ENCODE data around the gene GAL3ST2.
"Not testable (repeated sequence)": the region's sequence is repeated elsewhere in the genome, so short reads cannot be mapped to it uniquely, and the experiment has no call there.

Gene GAL3ST2

DNA sequence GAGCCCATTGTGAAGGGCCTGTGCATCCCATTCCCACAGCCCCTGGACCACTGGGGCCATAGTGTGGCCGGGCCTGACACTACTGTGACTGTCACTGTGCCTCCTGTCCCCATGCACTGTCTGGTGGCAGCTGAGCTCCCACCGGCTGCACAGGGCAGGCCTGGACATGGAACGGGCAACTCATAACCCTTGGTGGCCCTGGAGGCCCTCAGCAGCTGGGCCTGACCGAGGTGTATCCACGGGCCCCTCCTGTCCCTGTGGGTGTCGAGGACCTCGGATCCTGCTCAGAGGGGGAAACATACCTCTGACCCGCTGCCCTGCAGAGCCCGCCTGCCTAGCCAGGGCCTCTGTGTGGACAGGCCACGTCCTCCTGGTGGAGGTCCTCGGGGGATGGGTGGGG is 7.8 kb upstream of the GAL3ST2 start:
- no peak for DNase-seq (ENCODE audit: low read depth)

DNA sequence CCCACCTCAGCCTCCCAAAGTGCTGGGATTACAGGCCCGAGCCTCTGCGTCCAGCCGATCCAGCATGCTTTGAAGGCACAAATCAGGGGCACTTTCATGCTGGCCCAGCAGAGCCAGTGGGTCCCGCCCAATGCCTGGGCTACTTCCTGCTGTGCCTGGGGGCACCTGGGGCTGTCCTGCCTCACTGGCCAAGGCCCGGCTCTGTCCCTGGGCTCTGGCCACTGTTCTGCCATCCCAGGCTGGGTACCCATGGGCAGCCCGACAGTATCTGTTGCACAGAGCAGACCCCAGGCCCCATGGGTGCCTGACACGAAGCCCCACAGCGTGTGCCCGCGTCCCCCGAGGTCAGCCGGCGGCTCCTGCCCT is 6.8 kb upstream of the GAL3ST2 start:
- DNase-seq (ENCODE audit: low read depth) = no peak

- no peak for DNase-seq (ENCODE audit: low read depth)
Observed at GRCh38 chr2:241770185-241770935, 6.3 kb upstream of the GAL3ST2 start.

GRCh38 chr2:241770936-241771285 is 5.7 kb upstream of the GAL3ST2 start:
- DNase-seq (ENCODE audit: low read depth) = no peak

DNA sequence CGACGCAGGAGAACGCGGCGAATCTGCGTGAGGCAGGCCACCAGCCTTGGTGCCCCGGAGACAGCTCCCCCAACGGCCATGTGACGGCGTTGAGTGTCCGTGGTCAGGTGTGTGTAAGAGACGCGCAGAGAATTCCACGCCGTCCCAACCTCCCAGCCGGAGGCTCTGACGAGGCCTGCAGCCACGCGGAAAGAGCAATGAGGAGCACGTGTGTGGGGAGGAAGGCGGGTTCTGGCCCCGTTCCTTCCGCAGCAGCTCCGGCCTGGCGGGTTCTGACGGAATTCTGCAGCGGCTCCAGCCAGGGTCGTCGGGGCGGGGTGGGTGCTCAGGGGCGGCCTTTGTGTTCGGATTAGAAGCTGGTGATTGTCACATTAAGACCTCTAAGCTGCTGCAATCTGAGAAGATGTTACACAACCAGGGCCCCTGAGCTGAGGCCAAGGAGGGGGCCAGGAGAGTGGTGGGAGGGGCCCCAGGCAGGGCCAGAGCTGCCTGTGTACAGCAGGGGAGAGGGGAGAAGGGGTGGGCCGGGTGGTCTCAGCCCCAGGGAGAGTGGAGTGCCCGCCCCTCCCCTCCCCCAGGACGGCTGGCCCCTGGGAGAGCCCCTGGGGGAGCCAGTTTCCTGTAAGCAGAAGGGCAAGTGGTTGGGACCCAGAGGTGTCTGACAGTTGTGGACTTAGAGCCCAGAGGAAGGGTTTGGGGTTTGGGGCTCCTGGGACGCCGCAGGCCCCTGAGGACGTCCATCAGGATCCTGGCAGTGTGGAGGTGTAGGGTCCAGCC is 5.1 kb upstream of the GAL3ST2 start:
- DNase-seq (ENCODE audit: low read depth) = no peak

DNA sequence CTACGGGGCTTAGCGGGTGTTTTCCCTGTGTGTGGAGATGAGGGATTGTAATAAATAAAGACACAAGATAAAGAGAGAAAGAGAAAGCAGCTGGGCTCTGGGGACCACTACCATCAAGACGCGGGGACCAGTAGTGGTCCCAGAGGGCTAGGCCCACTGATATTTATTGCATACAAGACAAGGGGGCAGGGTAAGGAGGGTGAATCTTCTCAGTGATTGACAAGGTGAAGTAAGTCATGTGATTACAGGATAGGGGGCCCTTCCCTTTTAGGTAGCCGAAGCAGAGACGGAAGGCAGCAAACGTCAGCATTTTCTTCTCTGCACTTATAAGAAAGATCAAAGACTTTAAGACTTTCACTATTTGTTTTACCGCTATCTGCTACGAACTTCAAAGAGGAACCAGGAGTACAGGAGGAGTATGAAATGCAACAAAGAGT is 4.5 kb upstream of the GAL3ST2 start:
- peak; percentile 8 for DNase-seq (ENCODE audit: low read depth)

- DNase-seq (ENCODE audit: low read depth) = no peak
Observed at GRCh38 chr2:241773511-241774418, 2.9 kb upstream of the GAL3ST2 start.

- DNase-seq (ENCODE audit: low read depth) = no peak
Observed at GRCh38 chr2:241774419-241775222, 2.0 kb upstream of the GAL3ST2 start.

DNA sequence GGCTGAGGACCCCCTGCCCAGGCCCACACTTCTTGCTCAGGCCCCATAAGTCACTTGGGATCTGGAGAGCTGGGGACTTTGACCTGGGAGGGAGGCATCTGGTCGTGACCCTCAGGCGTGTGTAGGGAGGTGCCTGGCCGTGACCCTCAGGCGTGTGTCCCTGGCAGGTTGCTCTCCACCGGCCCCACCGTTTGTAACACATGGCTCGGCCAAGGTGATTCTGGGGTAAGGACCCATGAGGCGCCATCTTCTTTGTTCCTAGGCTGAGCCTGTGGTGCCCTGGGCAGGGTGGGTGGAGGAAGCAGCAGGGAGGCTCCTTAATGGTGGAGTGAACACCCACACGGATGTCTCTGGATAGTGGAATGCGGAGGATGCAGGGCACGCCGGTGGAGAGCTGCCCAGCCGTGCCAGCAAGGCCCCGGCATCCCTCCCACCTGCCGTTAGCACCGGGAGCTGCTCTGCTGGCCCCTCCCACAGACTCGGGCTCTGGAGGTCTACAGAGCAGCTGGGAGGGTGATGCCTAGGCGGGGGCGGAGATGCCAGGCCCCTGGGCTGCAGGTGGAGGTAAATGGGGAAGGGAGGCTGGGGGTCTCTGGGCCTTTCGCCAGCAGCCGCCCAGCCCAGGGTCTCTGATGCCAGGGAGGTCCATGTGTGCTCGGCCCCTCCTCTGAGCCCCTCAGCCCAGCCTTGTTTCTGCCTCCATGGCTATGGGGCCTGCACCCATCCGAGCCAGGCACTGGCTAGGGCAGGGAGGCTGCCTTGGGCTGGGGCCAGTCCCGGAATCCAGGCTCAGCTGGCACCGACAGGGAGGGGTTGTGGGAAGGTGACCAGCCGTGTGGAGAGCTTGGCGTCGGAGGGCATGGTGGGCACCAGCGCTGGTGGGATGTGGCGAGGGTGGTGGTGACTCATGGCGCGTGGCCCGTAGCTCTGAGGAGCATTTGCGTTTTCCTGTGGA is 1.1 kb upstream of the GAL3ST2 start:
- no peak for DNase-seq (ENCODE audit: low read depth)

- DNase-seq (ENCODE audit: low read depth) = no peak
Observed at GRCh38 chr2:241777170-241777685, 606 bp downstream of the GAL3ST2 start.

GRCh38 chr2:241777686-241778627 is 1.3 kb downstream of the GAL3ST2 start:
- no peak for DNase-seq (ENCODE audit: low read depth)

- no peak for DNase-seq (ENCODE audit: low read depth)
Observed at GRCh38 chr2:241780939-241781569, 4.4 kb downstream of the GAL3ST2 start.

GRCh38 chr2:241782053-241782452 is 5.4 kb downstream of the GAL3ST2 start:
- not testable (repeated sequence) for DNase-seq (ENCODE audit: low read depth)

GRCh38 chr2:241788135-241788534 is 11.5 kb downstream of the GAL3ST2 start:
- no peak for DNase-seq (ENCODE audit: low read depth)

DNA sequence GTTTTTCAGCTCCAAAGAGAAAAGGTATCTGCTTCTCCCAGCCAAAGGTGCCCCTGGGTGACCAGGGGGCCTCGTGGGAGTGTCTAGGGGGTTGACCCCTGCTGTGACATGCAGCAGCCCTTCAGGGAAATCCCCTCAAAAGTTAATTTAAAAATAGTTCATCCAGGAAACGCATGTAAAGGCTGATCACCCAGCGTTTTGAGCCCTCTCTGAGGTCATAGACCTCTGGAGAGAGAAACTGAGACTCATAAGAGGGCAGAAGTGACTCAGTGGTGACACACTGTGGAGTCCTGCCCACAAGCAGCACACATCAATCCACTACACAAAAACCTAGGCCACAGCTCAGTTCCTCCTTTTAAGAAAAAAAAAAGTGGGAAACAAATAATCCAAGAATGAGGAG is 11.9 kb downstream of the GAL3ST2 start:
- no peak for DNase-seq (ENCODE audit: low read depth)

GRCh38 chr2:241791385-241791784 is 14.8 kb downstream of the GAL3ST2 start:
- not testable (repeated sequence) for DNase-seq (ENCODE audit: low read depth)

DNA sequence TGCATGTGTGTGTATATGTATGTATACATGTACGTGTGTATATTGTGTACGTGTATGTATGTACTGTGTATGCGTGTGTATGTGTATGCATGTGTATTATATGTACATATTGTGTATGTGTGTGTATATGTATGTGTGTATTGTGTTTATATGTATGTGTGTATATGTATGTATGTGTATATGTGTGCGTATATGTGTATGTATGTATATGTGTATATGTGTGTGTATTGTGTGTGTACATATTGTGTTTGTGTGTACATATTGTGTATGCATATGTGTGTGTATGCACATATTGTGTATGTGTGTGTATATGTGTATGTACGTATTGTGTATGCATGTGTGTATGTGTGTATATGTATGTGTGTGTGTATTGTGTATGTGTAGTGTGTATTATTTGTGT is 16.8 kb downstream of the GAL3ST2 start:
- DNase-seq (ENCODE audit: low read depth) = no peak

DNA sequence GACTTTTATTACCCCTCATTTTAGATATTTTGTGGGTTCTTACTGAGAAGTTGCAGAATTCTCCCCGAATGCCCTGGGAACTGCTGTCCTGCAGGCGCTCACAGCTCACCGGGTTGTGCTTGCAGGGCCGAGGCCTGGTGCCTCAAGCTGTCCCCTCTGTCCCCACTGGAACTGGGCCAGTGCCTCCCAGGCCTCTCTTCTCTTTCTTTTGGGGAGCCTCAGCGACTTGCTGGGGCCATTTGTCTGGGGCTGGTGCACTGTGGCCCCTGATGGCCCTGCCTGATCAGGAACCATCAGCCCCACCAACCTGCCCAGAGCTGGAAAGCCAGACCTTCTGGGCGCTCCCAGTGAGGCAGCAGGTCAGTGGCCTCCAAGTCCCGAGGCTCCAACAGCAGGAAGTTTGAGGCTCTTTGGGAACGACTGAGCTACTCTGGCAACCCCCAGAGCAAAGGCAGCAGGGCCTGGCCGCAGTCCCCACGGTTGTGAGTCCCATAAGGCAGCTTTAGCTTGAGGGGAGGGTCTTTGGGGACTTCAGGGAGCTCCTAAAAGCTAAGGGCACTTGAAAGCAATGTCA is 17.7 kb downstream of the GAL3ST2 start:
- no peak for DNase-seq (ENCODE audit: low read depth)

Measured in CMK (cell line).